HEK293 (cell line): ENCODE data around the gene URM1.

Experiments
- CTCF ChIA-PET: fragments of 350-600 bp; formaldehyde crosslinking; extraction: SDS; loops from one replicate; lab custom pipeline; 2021; ENCODE audit warnings: antibody characterized with exemption; lab: Yijun Ruan, JAX
- POLR2A ChIA-PET: fragments of 300-600 bp; formaldehyde crosslinking; extraction: SDS; loops from one replicate; lab custom pipeline; 2020; ENCODE audit warnings: antibody characterized with exemption, inconsistent platforms; lab: Yijun Ruan, JAX
- H3K27ac ChIP-seq: fragments of 200-500 bp; sonication (Bioruptor generic); 2 replicates; pipeline ENCODE4 v1.5.1; 2014; ENCODE audit warnings: low read depth, low read length, control low read depth, inconsistent platforms; ENCODE audit errors: extremely low read depth
- H3K36me3 ChIP-seq, 2 experiments: fragments of 200-500 bp in 1 of 2; sonication (Bioruptor generic) in 1 of 2; 1 replicate in 1 of 2; 2 replicates in 1 of 2; pipeline ENCODE4 v1.5.1; 2014 to 2017; ENCODE audit warnings: inconsistent platforms in 2 of 2, low read length in 2 of 2; ENCODE audit not compliant: control insufficient read depth in 2 of 2, insufficient read depth in 1 of 2
- H3K4me1 ChIP-seq: fragments of 200-500 bp; sonication (Bioruptor generic); 2 replicates; pipeline ENCODE4 v1.5.1; 2014; ENCODE audit warnings: mild to moderate bottlenecking, low read length, inconsistent platforms; ENCODE audit not compliant: control insufficient read depth, insufficient read depth
- H3K4me3 ChIP-seq: 2 replicates; pipeline ENCODE4 v1.5.1; 2011; ENCODE audit warnings: low read depth, mild to moderate bottlenecking, control low read depth, low read length, moderate library complexity
- H3K9me3 ChIP-seq: fragments of 200-500 bp; sonication (Bioruptor generic); 2 replicates; pipeline ENCODE4 v1.5.1; 2014; ENCODE audit warnings: low read depth, low read length, inconsistent platforms; ENCODE audit not compliant: control insufficient read depth, insufficient read depth
- AEBP2 ChIP-seq: fragments of 450-650 bp; formaldehyde crosslinking; IDR thresholded peaks from 2 replicates; pipeline ENCODE4 v1.5.1; 2016; ENCODE audit warnings: missing biosample characterization, missing genetic modification characterization, borderline replicate concordance
- FEZF1 ChIP-seq: fragments of 450-650 bp; formaldehyde crosslinking; IDR thresholded peaks from 2 replicates; pipeline ENCODE4 v1.5.1; 2016; ENCODE audit warnings: missing biosample characterization, missing genetic modification characterization
- KLF7 ChIP-seq: fragments of 450-650 bp; formaldehyde crosslinking; IDR thresholded peaks from 2 replicates; pipeline ENCODE4 v1.5.1; 2016; ENCODE audit warnings: missing biosample characterization, missing genetic modification characterization, borderline replicate concordance
- MYNN ChIP-seq: fragments of 450-650 bp; formaldehyde crosslinking; IDR thresholded peaks from 2 replicates; pipeline ENCODE4 v1.5.1; 2016; ENCODE audit warnings: missing biosample characterization, missing genetic modification characterization, borderline replicate concordance
- SCRT2 ChIP-seq: fragments of 450-650 bp; formaldehyde crosslinking; IDR thresholded peaks from 2 replicates; pipeline ENCODE4 v1.5.1; 2016; ENCODE audit warnings: missing biosample characterization, missing genetic modification characterization
- SP2 ChIP-seq: fragments of 450-650 bp; formaldehyde crosslinking; IDR thresholded peaks from 2 replicates; pipeline ENCODE4 v1.5.1; 2016; ENCODE audit warnings: missing biosample characterization, missing genetic modification characterization
- ZBTB21 ChIP-seq: fragments of 450-650 bp; formaldehyde crosslinking; IDR thresholded peaks from 2 replicates; pipeline ENCODE4 v1.5.1; 2017; ENCODE audit warnings: missing biosample characterization, missing genetic modification characterization
- ZBTB48 ChIP-seq: fragments of 450-650 bp; formaldehyde crosslinking; IDR thresholded peaks from 2 replicates; pipeline ENCODE4 v1.5.1; 2016; ENCODE audit warnings: missing biosample characterization, missing genetic modification characterization
- ZFHX2 ChIP-seq: fragments of 450-650 bp; formaldehyde crosslinking; conservative IDR thresholded peaks from 2 replicates; pipeline ENCODE4 v1.5.1; 2016; ENCODE audit warnings: missing biosample characterization, missing genetic modification characterization
- ZNF155 ChIP-seq: fragments of 450-650 bp; formaldehyde crosslinking; IDR thresholded peaks from 2 replicates; pipeline ENCODE4 v1.5.1; 2016; ENCODE audit warnings: missing biosample characterization, missing genetic modification characterization
- ZNF16 ChIP-seq: fragments of 450-650 bp; formaldehyde crosslinking; IDR thresholded peaks from 2 replicates; pipeline ENCODE4 v1.5.1; 2016; ENCODE audit warnings: low read depth, missing biosample characterization, missing genetic modification characterization
- ZNF24 ChIP-seq: fragments of 450-650 bp; formaldehyde crosslinking; IDR thresholded peaks from 2 replicates; pipeline ENCODE4 v1.5.1; 2016; ENCODE audit warnings: missing biosample characterization, missing genetic modification characterization
- ZNF280D ChIP-seq: fragments of 450-650 bp; formaldehyde crosslinking; IDR thresholded peaks from 2 replicates; pipeline ENCODE4 v1.5.1; 2016; ENCODE audit warnings: missing biosample characterization, missing genetic modification characterization
- ZNF292 ChIP-seq: fragments of 450-650 bp; formaldehyde crosslinking; IDR thresholded peaks from 2 replicates; pipeline ENCODE4 v1.5.1; 2016; ENCODE audit warnings: low read depth, missing biosample characterization, missing genetic modification characterization, borderline replicate concordance
- ZNF433 ChIP-seq: fragments of 450-650 bp; formaldehyde crosslinking; IDR thresholded peaks from 2 replicates; pipeline ENCODE4 v1.5.1; 2016; ENCODE audit warnings: missing biosample characterization, missing genetic modification characterization, low read depth
- ZNF48 ChIP-seq: fragments of 450-650 bp; formaldehyde crosslinking; IDR thresholded peaks from 2 replicates; pipeline ENCODE4 v1.5.1; 2016; ENCODE audit warnings: missing biosample characterization, missing genetic modification characterization
- ZNF529 ChIP-seq: fragments of 450-650 bp; formaldehyde crosslinking; IDR thresholded peaks from 2 replicates; pipeline ENCODE4 v1.5.1; 2017; ENCODE audit warnings: missing genetic modification characterization, missing biosample characterization; ENCODE audit not compliant: insufficient replicate concordance
- ZNF623 ChIP-seq: fragments of 450-650 bp; formaldehyde crosslinking; IDR thresholded peaks from 2 replicates; pipeline ENCODE4 v1.5.1; 2016; ENCODE audit warnings: missing biosample characterization, missing genetic modification characterization
- ZNF624 ChIP-seq: fragments of 450-650 bp; formaldehyde crosslinking; IDR thresholded peaks from 2 replicates; pipeline ENCODE4 v1.5.1; 2017; ENCODE audit warnings: missing biosample characterization, missing genetic modification characterization
- ZNF837 ChIP-seq: fragments of 450-650 bp; formaldehyde crosslinking; IDR thresholded peaks from 2 replicates; pipeline ENCODE4 v1.5.1; 2016; ENCODE audit warnings: missing biosample characterization, missing genetic modification characterization
- ZSCAN4 ChIP-seq: fragments of 450-650 bp; formaldehyde crosslinking; IDR thresholded peaks from 2 replicates; pipeline ENCODE4 v1.5.1; 2017; ENCODE audit warnings: missing biosample characterization, missing genetic modification characterization

URM1 gene

GRCh38 chr9:128409450-128409849 is 38.3 kb downstream of the URM1 start:
- CTCF ChIA-PET: interaction anchor here (0.7 to 5.1 kb wide), 6 partner anchors 9 to 47 kb away, joined by 3 to 69 read pairs (median 4); partner anchors contain the start of gene CERCAM

GRCh38 chr9:128409978-128410377 is 38.8 kb downstream of the URM1 start:
- Histone ChIP-seq H3K27ac (no peak overlapping the region), H3K36me3 (no peaks in the 10 kb centered on the region), H3K4me3 (no peak overlapping the region), H3K9me3 (no peaks in the 10 kb centered on the region), H3K4me1 (no peaks in the 10 kb centered on the region)
- POLR2A ChIA-PET: interaction anchor here (0.6 to 1.0 kb wide), 3 partner anchors 39 to 239 kb away, joined by 3 to 5 read pairs (median 4); partner anchors contain the start of gene URM1
- CTCF ChIA-PET: interaction anchor here (0.7 to 5.1 kb wide), 8 partner anchors 9 to 116 kb away, joined by 3 to 69 read pairs (median 4); partner anchors contain the start of gene CERCAM
- TF ChIP-seq MYNN (tag by site-specific recombination) (no peak), SCRT2 (tag by site-specific recombination) (0 out of 2 replicates have a peak, but pooled peaks have one; percentile 11)

More at GRCh38 chr9:128409450-128409849, 38.3 kb downstream of the URM1 start:
- no peak overlapping the region for H3K4me3 ChIP-seq
- no peaks in the 10 kb centered on the region for H3K36me3 ChIP-seq
- POLR2A ChIA-PET: interaction anchor here (1.0 kb wide), 2 partner anchors 38 to 43 kb away, joined by 3 to 4 read pairs; partner anchors contain the start of gene URM1
- H3K9me3 ChIP-seq: no peaks in the 10 kb centered on the region
- no peaks in the 10 kb centered on the region for H3K4me1 ChIP-seq
- H3K27ac ChIP-seq: no peak overlapping the region
- TF ChIP-seq ZNF155 (tag by site-specific recombination) (no peak), ZSCAN4 (no peak), ZNF529 (tag by site-specific recombination) (no peak), ZNF433 (tag by site-specific recombination) (no peak), KLF7 (tag by site-specific recombination) (no peak), FEZF1 (no peak), ZNF837 (no peak), ZBTB21 (tag by site-specific recombination) (no peak), ZNF48 (tag by site-specific recombination) (no peak), ZNF280D (tag by site-specific recombination) (no peak), ZNF16 (tag by site-specific recombination) (no peak), ZFHX2 (tag by site-specific recombination) (no peak), ZNF24 (tag by site-specific recombination) (no peak), ZBTB48 (tag by site-specific recombination) (no peak), SP2 (tag by site-specific recombination) (no peak), AEBP2 (no peak), ZNF624 (no peak), MYNN (tag by site-specific recombination) (no peak), ZNF292 (no peak), ZNF623 (tag by site-specific recombination) (no peak)
